K562 (cell line): ENCODE data around the gene NRTN. TPM values are rescaled to one million over a fixed set of nuclear protein-coding genes. Genes with fewer than 3 reads are reported as not detected.

Source experiments
- ASH1L ChIP-seq: fragments of 450-650 bp; IDR thresholded peaks from 2 replicates; pipeline ENCODE4 v1.6.1; 2018; ENCODE audit warnings: borderline replicate concordance, mild to moderate bottlenecking, low read depth; ENCODE audit not compliant: partially characterized antibody
- HDAC6 ChIP-seq: IDR thresholded peaks from 2 replicates; pipeline ENCODE4 v1.6.1; 2012; ENCODE audit warnings: low read depth, mild to moderate bottlenecking, control low read depth, inconsistent platforms, low read length, moderate library complexity
- KDM4B ChIP-seq, 2 experiments: fragments of 450-650 bp in 1 of 2; sonication (generic) in 1 of 2; IDR thresholded peaks; 2 replicates each; pipeline ENCODE4 v1.6.1; 2016 to 2017; ENCODE audit warnings: borderline replicate concordance in 2 of 2, antibody characterized with exemption in 1 of 2, low read depth in 1 of 2, mild to moderate bottlenecking in 1 of 2
- NCOA1 ChIP-seq: fragments of 450-650 bp; IDR thresholded peaks from 2 replicates; pipeline ENCODE4 v1.6.1; 2016; ENCODE audit warnings: low read depth
- NEUROD1 ChIP-seq: fragments of 150-350 bp; IDR thresholded peaks from 2 replicates; pipeline ENCODE4 v1.6.1; 2014; ENCODE audit warnings: borderline replicate concordance, low read length, low read depth; ENCODE audit not compliant: partially characterized antibody
- NR2C2 ChIP-seq, 2 experiments: fragments of 200-800 bp in 1 of 2; sonication (Bioruptor generic) in 1 of 2; sonication (generic) in 1 of 2; formaldehyde crosslinking in 1 of 2; IDR thresholded peaks; 2 replicates each; pipeline versions ENCODE4 v1.6.1 to v1.8.0; 2016 to 2022; ENCODE audit warnings: mild to moderate bottlenecking in 1 of 2, missing compliant biosample characterization in 1 of 2, missing genetic modification characterization in 1 of 2, missing genetic modification reagents in 1 of 2
- PHF8 ChIP-seq: fragments of 200-600 bp; sonication (generic); IDR thresholded peaks from 2 replicates; pipeline ENCODE4 v1.6.1; 2012; ENCODE audit warnings: mixed run types, mild to moderate bottlenecking, inconsistent platforms, low read length, moderate library complexity, borderline replicate concordance
- PHTF2 ChIP-seq: fragments of 250-450 bp; sonication (Bioruptor Pico); IDR thresholded peaks from 2 replicates; pipeline ENCODE4 v1.5.0; 2021; ENCODE audit warnings: mild to moderate bottlenecking
- RBFOX2 ChIP-seq: fragments of 200-400 bp; formaldehyde crosslinking; IDR thresholded peaks from 2 replicates; pipeline ENCODE4 v1.6.1; 2017; ENCODE audit warnings: low read depth, mild to moderate bottlenecking, low read length, moderate library complexity
- RBM17 ChIP-seq: fragments of 200-400 bp; formaldehyde crosslinking; IDR thresholded peaks from 2 replicates; pipeline ENCODE4 v1.6.1; 2017; ENCODE audit warnings: low read depth, mild to moderate bottlenecking, low read length, borderline replicate concordance
- SRSF7 ChIP-seq: fragments of 200-400 bp; formaldehyde crosslinking; optimal IDR thresholded peaks from 2 replicates; pipeline ENCODE3; 2017; ENCODE audit warnings: mild to moderate bottlenecking, low read depth, low read length
- ZBTB17 ChIP-seq: fragments of 450-650 bp; formaldehyde crosslinking; IDR thresholded peaks from 2 replicates; pipeline ENCODE4 v1.4.0; 2020; ENCODE audit warnings: mild to moderate bottlenecking
- ZBTB8A ChIP-seq: fragments of 450-650 bp; IDR thresholded peaks from 2 replicates; pipeline ENCODE4 v1.6.1; 2018; ENCODE audit warnings: mild to moderate bottlenecking, moderate library complexity; ENCODE audit not compliant: partially characterized antibody
- ZNF165 ChIP-seq: fragments of 250-450 bp; sonication (Bioruptor Pico); IDR thresholded peaks from 2 replicates; pipeline ENCODE4 v1.4.0; 2020; ENCODE audit warnings: borderline replicate concordance
- ZNF354B ChIP-seq: fragments of 250-450 bp; sonication (Bioruptor Pico); IDR thresholded peaks from 2 replicates; pipeline ENCODE4 v1.4.0; 2020
- polyA plus RNA-seq, 8 experiments: library from polyadenylated mRNA; depleted of rRNA in 4 of 8; stranded (reverse) in 5 of 8; unstranded in 3 of 8; fragments of >200 nt; fragmentation: Nextera tagmentation in 2 of 8; fragmentation: Illumina TruSeq in 1 of 8; extraction: Ambion mirVana in 2 of 8; extraction: Trizol in 1 of 8; gene quantifications; 2 replicates each; pipeline versions ENCODE4 v1.2.1 to v1.2.3, GENCODE V29; 2011 to 2014; ENCODE audit warnings: inconsistent platforms in 1 of 8, missing spikeins in 1 of 8
- total RNA-seq, 7 experiments: library from RNA; depleted of rRNA in 6 of 7; stranded (reverse); fragments of >200 nt in 6 of 7; fragmentation: Illumina TruSeq in 2 of 7; extraction: Trizol in 2 of 7; gene quantifications; 2 replicates each; pipeline versions ENCODE4 v1.2.1 to v1.2.3, GENCODE V29; 2011 to 2021; ENCODE audit warnings: low replicate concordance in 1 of 7
- TF ChIP-seq, protein P1 (sequence below): sonication (generic); formaldehyde crosslinking; IDR thresholded peaks from 2 replicates; pipeline ENCODE4 v1.8.1; 2023; ENCODE audit warnings: mild to moderate bottlenecking, missing genetic modification reagents, moderate library complexity
- TF ChIP-seq, protein P2 (sequence below): fragments of 450-650 bp; IDR thresholded peaks from 2 replicates; pipeline ENCODE4 v1.6.1; 2016
- TF ChIP-seq, protein P3 (sequence below): fragments of 250-450 bp; sonication (Bioruptor Pico); IDR thresholded peaks from 2 replicates; pipeline ENCODE4 v1.8.0; 2022; ENCODE audit warnings: inconsistent platforms, mild to moderate bottlenecking, moderate library complexity, borderline replicate concordance
- TF ChIP-seq, protein P4 (sequence below): fragments of 450-650 bp; IDR thresholded peaks from 2 replicates; pipeline ENCODE4 v1.6.1; 2018; ENCODE audit warnings: mild to moderate bottlenecking, low read depth; ENCODE audit not compliant: partially characterized antibody

NRTN gene
- total and polyA plus RNA-seq, 9 of the 15 experiments (the other 6 are each of a cell fraction or from before 2014, with no cell fraction given): 0.62 to 8.1 (median 1.6) TPM; not detected in 2

DNA sequence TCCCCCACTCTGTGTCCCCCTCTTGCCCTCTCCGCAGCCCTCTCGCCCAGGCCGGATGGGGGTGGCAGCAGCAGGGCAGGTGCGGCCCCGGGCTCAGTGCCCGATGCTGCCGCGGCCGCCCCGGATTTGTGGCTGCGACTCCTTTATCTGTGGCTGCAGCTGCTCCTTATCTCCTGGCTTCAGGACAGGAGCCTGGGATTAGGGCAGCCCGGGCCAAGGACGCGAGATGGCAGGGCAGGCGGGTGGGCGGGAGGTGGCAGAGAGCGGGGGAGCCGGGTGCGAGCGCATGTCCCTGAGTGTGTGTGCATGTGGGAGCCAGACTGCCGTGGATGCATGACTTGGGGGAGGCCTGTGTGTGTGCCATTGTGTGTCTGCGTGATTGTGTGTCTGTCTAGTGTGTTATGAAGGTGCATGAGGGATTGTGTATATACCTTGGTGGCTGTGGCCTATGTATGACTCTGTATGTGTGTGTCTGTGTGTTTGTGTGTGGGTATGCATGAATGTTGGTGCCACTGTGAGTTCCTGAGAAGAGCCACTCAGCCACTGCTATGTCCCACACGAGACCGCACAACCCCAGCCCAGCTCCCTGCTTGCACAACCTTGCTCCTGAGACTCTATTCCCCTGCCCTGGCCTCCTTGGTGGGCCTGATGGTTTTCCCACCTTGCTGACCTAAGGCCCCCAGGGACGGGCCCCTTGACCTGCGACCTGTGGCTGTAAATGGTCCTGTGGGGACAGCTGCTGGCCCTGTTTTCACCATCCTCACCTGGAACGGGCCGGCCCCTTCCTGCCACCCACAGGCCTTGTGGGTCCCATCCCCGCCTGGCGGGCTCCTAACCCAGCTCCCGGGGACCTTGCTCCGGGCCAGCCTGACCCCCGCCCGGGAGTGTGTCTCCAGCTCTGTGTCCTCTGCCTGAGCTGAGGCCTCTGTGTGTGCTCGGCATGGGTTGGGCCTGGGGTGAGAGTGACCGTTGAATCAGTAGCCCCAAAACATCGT lies 5.3 kb upstream of the NRTN start (continued):
- peak; percentile 11; the same call in 1 of the 2 replicates for TF ChIP-seq PHF8
- peak; percentile 88 for TF ChIP-seq NEUROD1
- peak; percentile 46 for TF ChIP-seq ASH1L
- no peak for TF ChIP-seq ZNF165 (CRISPR knock-in tag)
- no peak for TF ChIP-seq ZBTB8A
- TF ChIP-seq RBM17: no peak
- TF ChIP-seq KDM4B (IDR thresholded peaks at IDR 0.05; ENCODE audit: borderline replicate concordance in 2 of 2, low read depth in 1 of 2): no peak
- TF ChIP-seq, protein P1, sequence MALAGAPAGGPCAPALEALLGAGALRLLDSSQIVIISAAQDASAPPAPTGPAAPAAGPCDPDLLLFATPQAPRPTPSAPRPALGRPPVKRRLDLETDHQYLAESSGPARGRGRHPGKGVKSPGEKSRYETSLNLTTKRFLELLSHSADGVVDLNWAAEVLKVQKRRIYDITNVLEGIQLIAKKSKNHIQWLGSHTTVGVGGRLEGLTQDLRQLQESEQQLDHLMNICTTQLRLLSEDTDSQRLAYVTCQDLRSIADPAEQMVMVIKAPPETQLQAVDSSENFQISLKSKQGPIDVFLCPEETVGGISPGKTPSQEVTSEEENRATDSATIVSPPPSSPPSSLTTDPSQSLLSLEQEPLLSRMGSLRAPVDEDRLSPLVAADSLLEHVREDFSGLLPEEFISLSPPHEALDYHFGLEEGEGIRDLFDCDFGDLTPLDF (CRISPR knock-in tag): no peak
- TF ChIP-seq, protein P2, sequence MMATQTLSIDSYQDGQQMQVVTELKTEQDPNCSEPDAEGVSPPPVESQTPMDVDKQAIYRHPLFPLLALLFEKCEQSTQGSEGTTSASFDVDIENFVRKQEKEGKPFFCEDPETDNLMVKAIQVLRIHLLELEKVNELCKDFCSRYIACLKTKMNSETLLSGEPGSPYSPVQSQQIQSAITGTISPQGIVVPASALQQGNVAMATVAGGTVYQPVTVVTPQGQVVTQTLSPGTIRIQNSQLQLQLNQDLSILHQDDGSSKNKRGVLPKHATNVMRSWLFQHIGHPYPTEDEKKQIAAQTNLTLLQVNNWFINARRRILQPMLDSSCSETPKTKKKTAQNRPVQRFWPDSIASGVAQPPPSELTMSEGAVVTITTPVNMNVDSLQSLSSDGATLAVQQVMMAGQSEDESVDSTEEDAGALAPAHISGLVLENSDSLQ: no peak; the same call in 1 of the 2 replicates
- no peak for TF ChIP-seq PHTF2 (CRISPR knock-in tag)
- no peak for TF ChIP-seq SRSF7
- TF ChIP-seq, protein P3, sequence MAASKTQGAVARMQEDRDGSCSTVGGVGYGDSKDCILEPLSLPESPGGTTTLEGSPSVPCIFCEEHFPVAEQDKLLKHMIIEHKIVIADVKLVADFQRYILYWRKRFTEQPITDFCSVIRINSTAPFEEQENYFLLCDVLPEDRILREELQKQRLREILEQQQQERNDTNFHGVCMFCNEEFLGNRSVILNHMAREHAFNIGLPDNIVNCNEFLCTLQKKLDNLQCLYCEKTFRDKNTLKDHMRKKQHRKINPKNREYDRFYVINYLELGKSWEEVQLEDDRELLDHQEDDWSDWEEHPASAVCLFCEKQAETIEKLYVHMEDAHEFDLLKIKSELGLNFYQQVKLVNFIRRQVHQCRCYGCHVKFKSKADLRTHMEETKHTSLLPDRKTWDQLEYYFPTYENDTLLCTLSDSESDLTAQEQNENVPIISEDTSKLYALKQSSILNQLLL (CRISPR knock-in tag): no peak
- TF ChIP-seq ZBTB17 (CRISPR knock-in tag): peak; percentile 78
- peak; percentile 59 for TF ChIP-seq RBFOX2
- TF ChIP-seq, protein P4, sequence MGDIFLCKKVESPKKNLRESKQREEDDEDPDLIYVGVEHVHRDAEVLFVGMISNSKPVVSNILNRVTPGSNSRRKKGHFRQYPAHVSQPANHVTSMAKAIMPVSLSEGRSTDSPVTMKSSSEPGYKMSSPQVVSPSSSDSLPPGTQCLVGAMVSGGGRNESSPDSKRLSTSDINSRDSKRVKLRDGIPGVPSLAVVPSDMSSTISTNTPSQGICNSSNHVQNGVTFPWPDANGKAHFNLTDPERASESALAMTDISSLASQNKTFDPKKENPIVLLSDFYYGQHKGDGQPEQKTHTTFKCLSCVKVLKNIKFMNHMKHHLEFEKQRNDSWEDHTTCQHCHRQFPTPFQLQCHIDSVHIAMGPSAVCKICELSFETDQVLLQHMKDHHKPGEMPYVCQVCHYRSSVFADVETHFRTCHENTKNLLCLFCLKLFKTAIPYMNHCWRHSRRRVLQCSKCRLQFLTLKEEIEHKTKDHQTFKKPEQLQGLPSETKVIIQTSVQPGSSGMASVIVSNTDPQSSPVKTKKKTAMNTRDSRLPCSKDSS: no peak
- peak; percentile 82 for TF ChIP-seq NCOA1
- TF ChIP-seq HDAC6: no peak
- TF ChIP-seq NR2C2 (CRISPR knock-in tag; IDR thresholded peaks at IDR 0.05): no peak; the same call in 1 of the 2 replicates
- TF ChIP-seq NR2C2 (tag; IDR thresholded peaks at IDR 0.05): peak; percentile 70; the same call in 1 of the 2 replicates
- TF ChIP-seq ZNF354B: no peak
